SU-DHL-6 (cell line): ENCODE measurements around the gene USP24.

Source experiments
- EZH2phosphoT487 ChIP-seq: fragments of 200-600 bp; sonication (generic), shearing (Covaris generic); conservative IDR thresholded peaks from 2 replicates; pipeline ENCODE4 v1.6.1; 2018; ENCODE audit warnings: mild to moderate bottlenecking, antibody characterized with exemption, low read length, moderate library complexity, mixed read lengths
- TF ChIP-seq, protein P1 (sequence below): fragments of 200-600 bp; sonication (generic); IDR thresholded peaks from one replicate; pipeline ENCODE4 v1.5.1; 2017; ENCODE audit warnings: antibody characterized with exemption, mild to moderate bottlenecking, low read length, moderate library complexity; ENCODE audit not compliant: insufficient read depth, poor library complexity, severe bottlenecking

DNA sequence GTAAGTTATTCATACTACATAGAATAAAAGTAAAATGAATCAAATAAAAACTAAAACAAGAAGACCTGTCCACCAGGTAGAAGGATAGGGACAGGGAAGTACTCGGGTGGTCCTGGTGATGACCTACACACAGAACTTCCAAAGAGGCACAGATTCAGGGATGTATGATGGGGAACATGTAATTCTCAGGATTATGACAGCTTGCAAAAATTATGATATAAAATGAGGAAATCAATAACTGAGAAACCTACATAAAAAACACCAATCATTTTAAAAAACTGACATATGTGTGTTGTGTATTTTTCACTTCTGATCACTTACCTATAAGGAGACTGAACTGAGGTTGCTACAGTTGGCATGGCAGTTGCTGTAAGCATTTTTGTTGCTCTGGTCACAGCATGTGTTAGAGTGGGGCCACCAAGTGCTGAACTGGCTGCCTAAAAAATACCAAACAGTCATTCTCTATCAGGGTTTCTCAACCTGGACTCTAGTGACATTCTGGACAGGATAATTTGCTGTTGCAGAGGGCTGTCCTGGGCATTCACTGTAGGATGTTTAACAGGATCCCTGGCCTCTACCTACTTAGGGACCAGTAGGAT is 73.8 kb downstream of the USP24 start:
- TF ChIP-seq, protein P1, sequence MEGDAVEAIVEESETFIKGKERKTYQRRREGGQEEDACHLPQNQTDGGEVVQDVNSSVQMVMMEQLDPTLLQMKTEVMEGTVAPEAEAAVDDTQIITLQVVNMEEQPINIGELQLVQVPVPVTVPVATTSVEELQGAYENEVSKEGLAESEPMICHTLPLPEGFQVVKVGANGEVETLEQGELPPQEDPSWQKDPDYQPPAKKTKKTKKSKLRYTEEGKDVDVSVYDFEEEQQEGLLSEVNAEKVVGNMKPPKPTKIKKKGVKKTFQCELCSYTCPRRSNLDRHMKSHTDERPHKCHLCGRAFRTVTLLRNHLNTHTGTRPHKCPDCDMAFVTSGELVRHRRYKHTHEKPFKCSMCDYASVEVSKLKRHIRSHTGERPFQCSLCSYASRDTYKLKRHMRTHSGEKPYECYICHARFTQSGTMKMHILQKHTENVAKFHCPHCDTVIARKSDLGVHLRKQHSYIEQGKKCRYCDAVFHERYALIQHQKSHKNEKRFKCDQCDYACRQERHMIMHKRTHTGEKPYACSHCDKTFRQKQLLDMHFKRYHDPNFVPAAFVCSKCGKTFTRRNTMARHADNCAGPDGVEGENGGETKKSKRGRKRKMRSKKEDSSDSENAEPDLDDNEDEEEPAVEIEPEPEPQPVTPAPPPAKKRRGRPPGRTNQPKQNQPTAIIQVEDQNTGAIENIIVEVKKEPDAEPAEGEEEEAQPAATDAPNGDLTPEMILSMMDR, result no peak
- TF ChIP-seq EZH2phosphoT487, result no peak
